Upper lobe of left lung (tissue), 6 donors: Measurements from ENCODE around the gene DVL2. TPM values are rescaled to one million over a fixed set of nuclear protein-coding genes. Genes with fewer than 3 reads are reported as not detected.
A peak's percentile ranks its signal among the peaks of the same experiment; 100 is the strongest.

Experiments
- ATAC-seq, 2 donors: fragments of 200-7000 bp; cut with Tn5 transposase; one replicate each; pipeline ENCODE4 v1.9.1; 2022; ENCODE audit warnings: mild to moderate bottlenecking in 2 of 2, moderate library complexity in 2 of 2; ENCODE audit not compliant: low FRiP score in 2 of 2
- DNase-seq, 2 donors: peaks; one replicate each; pipeline ENCODE4 v3.0.0-alpha.2; 2019 to 2020
- H3K27ac ChIP-seq, 4 donors: fragments of 200-600 bp; sonication (generic); one replicate each; pipeline ENCODE4 v1.5.1; 2016 to 2019
- H3K27me3 ChIP-seq, 4 donors: fragments of 200-600 bp; sonication (generic); one replicate each; pipeline ENCODE4 v1.5.1; 2017 to 2019
- H3K36me3 ChIP-seq, 4 donors: fragments of 200-600 bp; sonication (generic); one replicate each; pipeline ENCODE4 v1.5.1; 2016 to 2019
- H3K4me1 ChIP-seq, 4 donors: fragments of 200-600 bp; sonication (generic); one replicate each; pipeline ENCODE4 v1.5.1; 2018 to 2019
- H3K4me3 ChIP-seq, 4 donors: fragments of 200-600 bp; sonication (generic); one replicate each; pipeline ENCODE4 v1.5.1; 2017 to 2019; ENCODE audit warnings: mild to moderate bottlenecking in 2 of 4, moderate library complexity in 1 of 4
- H3K9me3 ChIP-seq, 4 donors: fragments of 200-600 bp; sonication (generic); one replicate each; pipeline ENCODE4 v1.5.1; 2018 to 2019
- EP300 ChIP-seq, 4 donors: sonication (generic); formaldehyde crosslinking; IDR thresholded peaks; one replicate each; pipeline ENCODE4 v1.5.1; 2017; ENCODE audit warnings: antibody characterized with exemption in 4 of 4, control low read depth in 2 of 4
- POLR2A ChIP-seq, 4 donors: fragments of 450-650 bp; IDR thresholded peaks; one replicate each; pipeline ENCODE4 v1.5.1; 2016 to 2017; ENCODE audit warnings: antibody characterized with exemption in 4 of 4, mild to moderate bottlenecking in 2 of 4
- POLR2AphosphoS5 ChIP-seq, 2 donors: sonication (generic); formaldehyde crosslinking; IDR thresholded peaks; one replicate each; pipeline ENCODE4 v1.5.1; 2017; ENCODE audit warnings: antibody characterized with exemption in 2 of 2
- WGBS, 2 donors: methylation state at CpG; one replicate each; pipeline ENCODE4 v1.1.5; 2017 to 2018; 5-methylcytosine and 5-hydroxymethylcytosine counted together
- total RNA-seq, 6 donors: library from RNA; depleted of rRNA in 4 of 6; stranded (reverse); fragments of >200 nt in 4 of 6; gene quantifications; one replicate each; pipeline versions ENCODE4 v1.1.0 to v1.2.1, GENCODE V29; 2016 to 2021
- TF ChIP-seq, protein P1 (sequence below), 6 experiments: fragments of 450-650 bp in 4 of 6; fragments of 200-600 bp in 2 of 6; sonication (generic) in 2 of 6; IDR thresholded peaks; one replicate each; pipeline ENCODE4 v1.5.1; 2016 to 2019; ENCODE audit warnings: antibody characterized with exemption in 6 of 6
- donor health status: DM: no; HTN: no; CAD: no; lungs with moderate emphysema.
- donor health status: DM: no; HTN: yes; CAD: no; lungs with severe emphysema.

Gene DVL2
- total RNA-seq, 6 donors from 2014 or later, result 40.4 to 70.2 (median 42.4) TPM

- 67% methylated on average over 5 of the region's 5 CpGs for WGBS, 2 donors
- peaks cover 11 to 41% (median 32%) of the 10 kb centered on the region in 4 donors for H3K36me3 ChIP-seq
- peak overlapping the region; percentile 97 to 100 (median 99) for H3K27ac ChIP-seq
- no peak for TF ChIP-seq EP300 (IDR thresholded peaks at IDR 0.05)
- TF ChIP-seq, protein P1, sequence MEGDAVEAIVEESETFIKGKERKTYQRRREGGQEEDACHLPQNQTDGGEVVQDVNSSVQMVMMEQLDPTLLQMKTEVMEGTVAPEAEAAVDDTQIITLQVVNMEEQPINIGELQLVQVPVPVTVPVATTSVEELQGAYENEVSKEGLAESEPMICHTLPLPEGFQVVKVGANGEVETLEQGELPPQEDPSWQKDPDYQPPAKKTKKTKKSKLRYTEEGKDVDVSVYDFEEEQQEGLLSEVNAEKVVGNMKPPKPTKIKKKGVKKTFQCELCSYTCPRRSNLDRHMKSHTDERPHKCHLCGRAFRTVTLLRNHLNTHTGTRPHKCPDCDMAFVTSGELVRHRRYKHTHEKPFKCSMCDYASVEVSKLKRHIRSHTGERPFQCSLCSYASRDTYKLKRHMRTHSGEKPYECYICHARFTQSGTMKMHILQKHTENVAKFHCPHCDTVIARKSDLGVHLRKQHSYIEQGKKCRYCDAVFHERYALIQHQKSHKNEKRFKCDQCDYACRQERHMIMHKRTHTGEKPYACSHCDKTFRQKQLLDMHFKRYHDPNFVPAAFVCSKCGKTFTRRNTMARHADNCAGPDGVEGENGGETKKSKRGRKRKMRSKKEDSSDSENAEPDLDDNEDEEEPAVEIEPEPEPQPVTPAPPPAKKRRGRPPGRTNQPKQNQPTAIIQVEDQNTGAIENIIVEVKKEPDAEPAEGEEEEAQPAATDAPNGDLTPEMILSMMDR (IDR thresholded peaks at IDR 0.05), result no peak
- TF ChIP-seq POLR2A (IDR thresholded peaks at IDR 0.05), result no peak
- no peak for TF ChIP-seq POLR2AphosphoS5 (IDR thresholded peaks at IDR 0.05)
- peak overlapping the region in 3 of 4 donors; percentile 92 to 98 (median 96) for H3K4me3 ChIP-seq
- ATAC-seq, result no peak
- DNase-seq, result no peak
- peaks cover 31 to 37% (median 33%) of the 10 kb centered on the region in 4 donors for H3K4me1 ChIP-seq
- H3K27me3 ChIP-seq, result no peaks in the 10 kb centered on the region
- no peaks in the 10 kb centered on the region for H3K9me3 ChIP-seq
Measured at GRCh38 chr17:7253082-7253481, 18.8 kb upstream of the DVL2 start.

GRCh38 chr17:7252176-7253043 is 18.1 kb upstream of the DVL2 start, which contains the start of gene ELP5:
Gene ELP5 (plus strand): TSS chr17:7252215. CDS start chr17:7252551, 336 bp downstream.
- Histone ChIP-seq H3K4me1 (peaks cover 31 to 37% (median 33%) of the 10 kb centered on the region in 4 donors), H3K27me3 (no peaks in the 10 kb centered on the region), H3K27ac (peak within 1 kb of the TSS; percentile 97 to 100 (median 99)), H3K36me3 (peaks cover 10 to 34% (median 25%) of the 10 kb centered on the region in 4 donors), H3K9me3 (no peaks in the 10 kb centered on the region), H3K4me3 (peak within 1 kb of the TSS; percentile 92 to 100 (median 97))
- ATAC-seq, result peak; percentile 91 to 92
- TF ChIP-seq EP300 (IDR thresholded peaks at IDR 0.05) (no peak), POLR2A (IDR thresholded peaks at IDR 0.05) (peak in 2 of 4 donors; percentile 64 to 75), POLR2AphosphoS5 (IDR thresholded peaks at IDR 0.05) (peak; percentile 86 to 87)
- TF ChIP-seq, protein P1 (IDR thresholded peaks at IDR 0.05), result peak in 5 of 6 experiments; percentile 23 to 50 (median 42)
- WGBS, 2 donors, result 1 to 2% methylated on average over 9 to 53 of the region's 55 CpGs
- DNase-seq, result peak; percentile 94 to 95

- peak within 1 kb of the TSS; percentile 92 to 100 (median 97) for H3K4me3 ChIP-seq
- H3K9me3 ChIP-seq, result no peaks in the 10 kb centered on the region
- H3K36me3 ChIP-seq, result peaks cover 5 to 32% (median 23%) of the 10 kb centered on the region in 4 donors
- no peaks in the 10 kb centered on the region for H3K27me3 ChIP-seq
- 0% methylated on average over 14 to 40 of the region's 41 CpGs for WGBS, 2 donors
- DNase-seq, result peak; percentile 99
- peak; percentile 96 for ATAC-seq
- peak within 1 kb of the TSS; percentile 97 to 100 (median 99) for H3K27ac ChIP-seq
- TF ChIP-seq, protein P1 (IDR thresholded peaks at IDR 0.05), result no peak
- peak in 3 of 4 donors; percentile 22 to 77 (median 73) for TF ChIP-seq POLR2A (IDR thresholded peaks at IDR 0.05)
- TF ChIP-seq POLR2AphosphoS5 (IDR thresholded peaks at IDR 0.05), result peak; percentile 66 to 83
- no peak for TF ChIP-seq EP300 (IDR thresholded peaks at IDR 0.05)
- peaks cover 31 to 37% (median 33%) of the 10 kb centered on the region in 4 donors for H3K4me1 ChIP-seq
Measured at GRCh38 chr17:7251661-7252175, 17.4 kb upstream of the DVL2 start, which contains the start of gene CTDNEP1. Gene CTDNEP1 (minus strand): TSS chr17:7251734. CDS start chr17:7251296, 438 bp downstream.

- no peaks in the 10 kb centered on the region for H3K9me3 ChIP-seq
- H3K36me3 ChIP-seq, result peaks cover 5 to 32% (median 26%) of the 10 kb centered on the region in 4 donors
- H3K27me3 ChIP-seq, result no peaks in the 10 kb centered on the region
- WGBS, 2 donors, result 1 to 3% methylated on average over 14 to 39 of the region's 55 CpGs
- DNase-seq (peak; percentile 48 to 88), ATAC-seq (peak in 1 of 2 donors; percentile 2)
- peak overlapping the region; percentile 97 to 100 (median 99) for H3K27ac ChIP-seq
- peak overlapping the region; percentile 92 to 100 (median 97) for H3K4me3 ChIP-seq
- TF ChIP-seq POLR2AphosphoS5 (IDR thresholded peaks at IDR 0.05) (no peak), EP300 (IDR thresholded peaks at IDR 0.05) (no peak), POLR2A (IDR thresholded peaks at IDR 0.05) (no peak)
- TF ChIP-seq, protein P1 (IDR thresholded peaks at IDR 0.05), result no peak
- H3K4me1 ChIP-seq, result peaks cover 31 to 37% (median 33%) of the 10 kb centered on the region in 4 donors
Measured at GRCh38 chr17:7250695-7251627, 16.6 kb upstream of the DVL2 start.
